IMR-90 (cell line): ENCODE data around the gene ARVCF. TPM values are rescaled to one million over a fixed set of nuclear protein-coding genes. Genes with fewer than 3 reads are reported as not detected.

Experiments used
- ATAC-seq: fragments of 200-7000 bp; cut with Tn5 transposase; 2 replicates; pipeline ENCODE4 v1.9.1; 2020; ENCODE audit warnings: low read depth, mild to moderate bottlenecking, moderate library complexity
- BruUV-seq: library from RNA; stranded (reverse); fragments of 400-500 nt; replicated peaks from 2 replicates; lab custom pipeline; 2021; lab: Mats Ljungman, UMichigan
- CTCF ChIA-PET: fragments of 300-600 bp; formaldehyde crosslinking; extraction: SDS; loops from one replicate; lab custom pipeline; 2021; ENCODE audit warnings: antibody characterized with exemption; lab: Yijun Ruan, JAX
- POLR2A ChIA-PET: fragments of 300-600 bp; sonication (Branson Sonifier 250); formaldehyde crosslinking; loops from one replicate; lab custom pipeline; 2022; ENCODE audit warnings: antibody characterized with exemption; ENCODE audit not compliant: unreplicated experiment; lab: Charles Lee
- DNase-seq: peaks from one replicate; pipeline ENCODE4 v3.0.0; 2013
- H2AFZ ChIP-seq: replicated peaks from 2 replicates; pipeline ENCODE3; 2013; ENCODE audit warnings: low read length, mild to moderate bottlenecking; ENCODE audit not compliant: poor library complexity
- H2AK5ac ChIP-seq: 2 replicates; pipeline ENCODE4 v1.6.1; 2013; ENCODE audit warnings: low read depth, low read length, inconsistent platforms
- H2AK9ac ChIP-seq: replicated peaks from 2 replicates; pipeline ENCODE3; 2013; ENCODE audit warnings: mild to moderate bottlenecking, low read depth, low read length, moderate library complexity; ENCODE audit not compliant: poor library complexity
- H2BK120ac ChIP-seq: 2 replicates; pipeline ENCODE4 v1.6.1; 2013; ENCODE audit warnings: low read depth, low read length, inconsistent platforms
- H2BK15ac ChIP-seq: 3 replicates; pipeline ENCODE4 v1.6.1; 2013; ENCODE audit warnings: low read depth, low read length, inconsistent platforms
- H2BK20ac ChIP-seq: 2 replicates; pipeline ENCODE4 v1.6.1; 2013; ENCODE audit warnings: low read depth, mild to moderate bottlenecking, inconsistent platforms, low read length, moderate library complexity
- H2BK5ac ChIP-seq: 2 replicates; pipeline ENCODE4 v1.6.1; 2013; ENCODE audit warnings: mild to moderate bottlenecking, low read depth, low read length, inconsistent platforms; ENCODE audit not compliant: poor library complexity, severe bottlenecking
- H3K14ac ChIP-seq: replicated peaks from 2 replicates; pipeline ENCODE4 v1.6.1; 2013; ENCODE audit warnings: low read depth, low read length, inconsistent platforms
- H3K18ac ChIP-seq: 2 replicates; pipeline ENCODE4 v1.6.1; 2013; ENCODE audit warnings: low read depth, low read length, control low read depth
- H3K23ac ChIP-seq: 2 replicates; pipeline ENCODE4 v1.6.1; 2013; ENCODE audit warnings: low read depth, low read length, inconsistent platforms
- H3K27ac ChIP-seq: 2 replicates; pipeline ENCODE4 v1.5.1; 2013; ENCODE audit warnings: mild to moderate bottlenecking, control low read depth, low read length; ENCODE audit not compliant: insufficient read depth
- H3K27me3 ChIP-seq: 2 replicates; pipeline ENCODE4 v1.6.1; 2013; ENCODE audit warnings: low read length; ENCODE audit not compliant: control insufficient read depth, insufficient read depth
- H3K36me3 ChIP-seq: 2 replicates; pipeline ENCODE4 v1.6.1; 2013; ENCODE audit warnings: low read length, mixed read lengths; ENCODE audit not compliant: control insufficient read depth, insufficient read depth
- H3K4ac ChIP-seq: 2 replicates; pipeline ENCODE4 v1.6.1; 2013; ENCODE audit warnings: low read depth, low read length, inconsistent platforms
- H3K4me1 ChIP-seq: 2 replicates; pipeline ENCODE4 v1.6.1; 2013; ENCODE audit warnings: low read length, mixed read lengths; ENCODE audit not compliant: control insufficient read depth, insufficient read depth
- H3K4me2 ChIP-seq: 2 replicates; pipeline ENCODE4 v1.6.1; 2013; ENCODE audit warnings: low read depth, mild to moderate bottlenecking, control low read depth, low read length, moderate library complexity
- H3K4me3 ChIP-seq: 2 replicates; pipeline ENCODE4 v1.5.1; 2013; ENCODE audit warnings: low read depth, mild to moderate bottlenecking, control low read depth, low read length, moderate library complexity; ENCODE audit not compliant: insufficient read depth
- H3K56ac ChIP-seq: 2 replicates; pipeline ENCODE4 v1.6.1; 2013; ENCODE audit warnings: low read length, inconsistent platforms; ENCODE audit not compliant: insufficient read depth; ENCODE audit errors: extremely low read depth
- H3K79me1 ChIP-seq, 2 experiments: 2 replicates each; pipeline ENCODE4 v1.6.1; 2013; ENCODE audit warnings: low read length in 2 of 2, inconsistent platforms in 1 of 2, low read depth in 1 of 2
- H3K9ac ChIP-seq: 2 replicates; pipeline ENCODE4 v1.6.1; 2013; ENCODE audit warnings: low read depth, low read length, control low read depth
- H3K9me1 ChIP-seq: 2 replicates; pipeline ENCODE4 v1.6.1; 2013; ENCODE audit warnings: low read length, inconsistent platforms; ENCODE audit not compliant: insufficient read depth
- H3K9me3 ChIP-seq: 2 replicates; pipeline ENCODE4 v1.6.1; 2013; ENCODE audit warnings: low read length; ENCODE audit not compliant: control insufficient read depth, insufficient read depth
- H4K20me1 ChIP-seq: 2 replicates; pipeline ENCODE4 v1.6.1; 2013; ENCODE audit warnings: low read length, inconsistent platforms; ENCODE audit not compliant: insufficient read depth
- H4K5ac ChIP-seq: 2 replicates; pipeline ENCODE4 v1.6.1; 2013; ENCODE audit warnings: mild to moderate bottlenecking, low read depth, low read length, control low read depth
- H4K8ac ChIP-seq, 2 experiments: 2 replicates each; pipeline ENCODE4 v1.6.1; 2013; ENCODE audit warnings: low read depth in 2 of 2, low read length in 2 of 2, control low read depth in 1 of 2, inconsistent platforms in 1 of 2
- H4K91ac ChIP-seq: 2 replicates; pipeline ENCODE4 v1.6.1; 2013; ENCODE audit warnings: low read depth, low read length, inconsistent platforms; ENCODE audit not compliant: insufficient read depth
- CTCF ChIP-seq: conservative IDR thresholded peaks from 2 replicates; pipeline ENCODE4 v1.5.1; 2012; ENCODE audit warnings: mild to moderate bottlenecking, low read depth, low read length, improper control_type of control experiment
- NFE2L2 ChIP-seq: fragments of 150-350 bp; IDR thresholded peaks from 2 replicates; pipeline ENCODE4 v1.6.1; 2016; ENCODE audit warnings: low read depth, mild to moderate bottlenecking, low read length
- SMC3 ChIP-seq: fragments of 150-350 bp; IDR thresholded peaks from 2 replicates; pipeline ENCODE4 v1.6.1; 2016; ENCODE audit warnings: low read depth, mild to moderate bottlenecking, antibody characterized with exemption, low read length, moderate library complexity
- WGBS, 2 experiments: methylation state at CpG; one replicate each; pipeline versions ENCODE4 v1.1.5 to v1.1.7; 2013; ENCODE audit warnings: missing lambda C conversion rate in 2 of 2; ENCODE audit not compliant: insufficient read length in 1 of 2; ENCODE audit errors: extremely low coverage in 2 of 2; 5-methylcytosine and 5-hydroxymethylcytosine counted together
- dilution Hi-C: fragments of 300-500 bp; cut with HindIII; formaldehyde crosslinking; loops from one replicate; pipeline ENCODE4 v1.14.3; 2018; ENCODE audit warnings: low sequenced_read_pairs; ENCODE audit not compliant: unreplicated experiment
- in situ Hi-C: fragments of 300-500 bp; cut with MboI; formaldehyde crosslinking; loops from 3 replicates; pipeline ENCODE4 v1.14.3; 2019; ENCODE audit warnings: low sequenced_read_pairs, inconsistent platforms, mixed read lengths
- intact Hi-C: fragments of 100-400 bp; cut with micrococcal nuclease; formaldehyde crosslinking; loops from 2 replicates; pipeline ENCODE4 v1.10.0; 2022
- microRNA-seq, 2 experiments: library from miRNA; stranded (forward) in 1 of 2; unstranded in 1 of 2; fragments of 10-50 nt in 1 of 2; fragments of <30 nt in 1 of 2; gene quantifications in 1 of 2; microRNA quantifications in 1 of 2; one replicate each; pipeline versions ENCODE3 to v1.1.0; 2013 to 2020; ENCODE audit not compliant: insufficient read depth in 1 of 2, insufficient read length in 1 of 2, unreplicated experiment in 1 of 2
- polyA plus RNA-seq, 3 experiments: library from polyadenylated mRNA; depleted of rRNA; stranded (reverse); fragments of >200 nt; gene quantifications; 2 replicates each; pipeline ENCODE4 v1.2.3, GENCODE V29; 2012; ENCODE audit warnings: low replicate concordance in 1 of 3
- small RNA-seq, 5 experiments: library from RNA; depleted of rRNA; stranded (forward); fragments of <200 nt; gene quantifications; one replicate each; pipeline ENCODE3, GENCODE V24; 2012
- total RNA-seq: library from RNA; depleted of rRNA; stranded (reverse); fragments of >200 nt; gene quantifications from 2 replicates; pipeline ENCODE4 v1.2.3, GENCODE V29; 2012; rRNA removed

The ARVCF gene
- total and polyA plus RNA-seq, 2 of the 4 experiments (the other 2 are of a cell fraction) = 8.6 to 14.1 TPM

- H3K14ac ChIP-seq = no peak overlapping the region
- WGBS, 2 experiments = 76% methylated on average over 3 of the region's 3 CpGs; no CpG with 5 or more reads in 1 of the 2 experiments
- CTCF ChIA-PET = no interaction called here
These were observed 95.0 kb downstream of the ARVCF start for GRCh38 chr22:19921544-19922081.

More at GRCh38 chr22:19921544-19922081, 95.0 kb downstream of the ARVCF start:
- Histone ChIP-seq H3K9me1 (peaks cover 9% of the 10 kb centered on the region; the same call in 1 of the 2 replicates), H4K8ac (no peak overlapping the region), H3K4me3 (no peak overlapping the region), H4K5ac (no peak overlapping the region), H2AK9ac (no peak overlapping the region), H2BK15ac (no peak overlapping the region), H2BK120ac (no peak overlapping the region), H4K20me1 (no peaks in the 10 kb centered on the region), H3K23ac (no peak overlapping the region), H3K79me1 (peaks cover 0 to 7% of the 10 kb centered on the region in 2 experiments; a peak in 1 of 4 replicates), H2BK5ac (no peak overlapping the region), H3K4ac (no peak overlapping the region), H3K9ac (no peak overlapping the region), H3K27ac (no peak overlapping the region), H3K9me3 (no peaks in the 10 kb centered on the region), H2AK5ac (no peak overlapping the region), H3K18ac (no peak overlapping the region), H2BK20ac (no peak overlapping the region), H3K4me1 (no peaks in the 10 kb centered on the region), H2AFZ (no peak overlapping the region), H3K27me3 (no peaks in the 10 kb centered on the region), H3K36me3 (peaks cover 22% of the 10 kb centered on the region), H3K4me2 (no peak overlapping the region), H4K91ac (no peak overlapping the region), H3K56ac (no peak overlapping the region)
- DNase-seq (no peak), ATAC-seq (no peak)
- intact Hi-C loops (no loop called here), dilution Hi-C loops (no loop called here), in situ Hi-C loops (no loop called here)
- BruUV-seq = no TSS peak
- POLR2A ChIA-PET = no interaction called here
- TF ChIP-seq NFE2L2 (no peak), CTCF (no peak), SMC3 (no peak)

Small RNA genes lying within 50 kb of the gene (microRNA-seq; reads per million reads assigned to microRNA genes)
- 897 to 2,878 reads per million in 2 experiments for gene MIR185 (ENCODE audit: insufficient read depth in 1 of 2, insufficient read length in 1 of 2, unreplicated experiment in 1 of 2)
- gene MIR4761 (ENCODE audit: unreplicated experiment) = not detected

Small RNA genes lying within 50 kb of the gene (small RNA-seq; reads per million reads assigned to genes)
- 20.0 to 2,088 (median 580) reads per million in 5 experiments for gene MIR185

Other genes starting within 250 kb of the ARVCF start
- 1.7 and 2.5 TPM in 2 replicates for gene GNB1L, start 161.9 kb downstream of the ARVCF start, total RNA-seq
- 4.4 and 5.5 TPM in 2 replicates for gene GNB1L, start 161.9 kb downstream of the ARVCF start, polyA plus RNA-seq (2012; rRNA removed)
- gene RTL10, start 161.9 kb downstream of the ARVCF start, total RNA-seq = 8.6 TPM in 2 replicates
- 12.1 and 14.0 TPM in 2 replicates for gene RTL10, start 161.9 kb downstream of the ARVCF start, polyA plus RNA-seq (2012; rRNA removed)
- gene COMT, start 75.1 kb downstream of the ARVCF start, total RNA-seq = 175 and 202 TPM in 2 replicates
- gene COMT, start 75.1 kb downstream of the ARVCF start, polyA plus RNA-seq (2012; rRNA removed) = 296 and 347 TPM in 2 replicates
- gene TXNRD2, start 75.0 kb downstream of the ARVCF start, total RNA-seq = 14.7 and 15.6 TPM in 2 replicates
- 25.7 and 28.4 TPM in 2 replicates for gene TXNRD2, start 75.0 kb downstream of the ARVCF start, polyA plus RNA-seq (2012; rRNA removed)
- 60.5 and 75.1 TPM in 2 replicates for gene TANGO2, start 4.3 kb upstream of the ARVCF start, total RNA-seq
- 43.2 and 45.1 TPM in 2 replicates for gene TANGO2, start 4.3 kb upstream of the ARVCF start, polyA plus RNA-seq (2012; rRNA removed)
- gene DGCR8, start 63.4 kb upstream of the ARVCF start, total RNA-seq = 16.7 and 22.8 TPM in 2 replicates
- gene DGCR8, start 63.4 kb upstream of the ARVCF start, polyA plus RNA-seq (2012; rRNA removed) = 21.5 and 25.3 TPM in 2 replicates
- gene RANBP1, start 99.3 kb upstream of the ARVCF start, total RNA-seq = 173 and 271 TPM in 2 replicates
- 376 and 419 TPM in 2 replicates for gene RANBP1, start 99.3 kb upstream of the ARVCF start, polyA plus RNA-seq (2012; rRNA removed)
- 12.8 and 22.0 TPM in 2 replicates for gene TRMT2A, start 100.4 kb upstream of the ARVCF start, total RNA-seq
- gene TRMT2A, start 100.4 kb upstream of the ARVCF start, polyA plus RNA-seq (2012; rRNA removed) = 39.1 and 46.4 TPM in 2 replicates
- gene ZDHHC8, start 115.0 kb upstream of the ARVCF start, total RNA-seq = 2.5 and 4.4 TPM in 2 replicates
- 72.6 and 75.6 TPM in 2 replicates for gene ZDHHC8, start 115.0 kb upstream of the ARVCF start, polyA plus RNA-seq (2012; rRNA removed)
- not detected in 2 replicates for gene CCDC188, start 134.2 kb upstream of the ARVCF start, total RNA-seq
- 0.10 and 0.32 TPM in 2 replicates for gene CCDC188, start 134.2 kb upstream of the ARVCF start, polyA plus RNA-seq (2012; rRNA removed)